GM12874 (cell line): Measurements from ENCODE around the gene TRAPPC10.

Source experiments
- TF ChIP-seq, protein P1 (sequence below): IDR thresholded peaks from 2 replicates; pipeline ENCODE4 v1.5.1; 2011; ENCODE audit warnings: low read depth, mild to moderate bottlenecking, control low read depth, low read length, moderate library complexity; ENCODE audit not compliant: insufficient read depth

TRAPPC10 gene

DNA sequence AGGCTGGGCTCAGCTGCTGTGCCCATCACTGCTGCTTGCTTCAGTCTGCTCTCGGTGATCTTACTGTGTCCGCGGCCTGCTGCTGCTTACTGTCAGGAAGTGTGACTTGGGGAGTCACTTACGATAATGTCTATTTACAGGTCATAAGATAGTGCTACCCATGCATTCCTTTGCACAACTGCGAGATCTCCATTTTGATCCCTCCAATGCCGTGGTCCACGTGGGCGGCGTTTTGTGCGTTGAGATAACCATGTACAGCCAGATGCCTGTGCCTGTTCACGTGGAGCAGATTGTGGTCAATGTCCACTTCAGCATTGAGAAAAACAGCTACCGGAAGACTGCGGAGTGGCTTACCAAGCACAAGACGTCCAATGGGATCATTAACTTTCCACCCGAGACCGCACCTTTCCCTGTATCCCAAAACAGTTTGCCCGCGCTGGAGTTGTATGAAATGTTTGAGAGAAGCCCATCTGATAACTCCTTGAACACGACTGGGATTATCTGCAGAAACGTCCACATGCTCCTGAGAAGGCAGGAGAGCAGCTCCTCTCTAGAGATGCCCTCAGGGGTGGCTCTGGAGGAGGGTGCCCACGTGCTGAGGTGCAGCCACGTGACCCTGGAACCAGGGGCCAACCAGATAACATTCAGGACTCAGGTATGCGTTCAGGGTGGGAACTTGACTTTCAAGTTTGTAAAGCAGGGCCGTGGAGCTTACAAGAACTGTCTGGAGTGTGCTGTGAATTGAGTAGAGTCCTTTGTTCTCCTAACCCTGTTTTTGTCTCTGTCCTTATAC is 70.7 kb downstream of the TRAPPC10 start:
- TF ChIP-seq, protein P1, sequence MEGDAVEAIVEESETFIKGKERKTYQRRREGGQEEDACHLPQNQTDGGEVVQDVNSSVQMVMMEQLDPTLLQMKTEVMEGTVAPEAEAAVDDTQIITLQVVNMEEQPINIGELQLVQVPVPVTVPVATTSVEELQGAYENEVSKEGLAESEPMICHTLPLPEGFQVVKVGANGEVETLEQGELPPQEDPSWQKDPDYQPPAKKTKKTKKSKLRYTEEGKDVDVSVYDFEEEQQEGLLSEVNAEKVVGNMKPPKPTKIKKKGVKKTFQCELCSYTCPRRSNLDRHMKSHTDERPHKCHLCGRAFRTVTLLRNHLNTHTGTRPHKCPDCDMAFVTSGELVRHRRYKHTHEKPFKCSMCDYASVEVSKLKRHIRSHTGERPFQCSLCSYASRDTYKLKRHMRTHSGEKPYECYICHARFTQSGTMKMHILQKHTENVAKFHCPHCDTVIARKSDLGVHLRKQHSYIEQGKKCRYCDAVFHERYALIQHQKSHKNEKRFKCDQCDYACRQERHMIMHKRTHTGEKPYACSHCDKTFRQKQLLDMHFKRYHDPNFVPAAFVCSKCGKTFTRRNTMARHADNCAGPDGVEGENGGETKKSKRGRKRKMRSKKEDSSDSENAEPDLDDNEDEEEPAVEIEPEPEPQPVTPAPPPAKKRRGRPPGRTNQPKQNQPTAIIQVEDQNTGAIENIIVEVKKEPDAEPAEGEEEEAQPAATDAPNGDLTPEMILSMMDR: no peak

DNA sequence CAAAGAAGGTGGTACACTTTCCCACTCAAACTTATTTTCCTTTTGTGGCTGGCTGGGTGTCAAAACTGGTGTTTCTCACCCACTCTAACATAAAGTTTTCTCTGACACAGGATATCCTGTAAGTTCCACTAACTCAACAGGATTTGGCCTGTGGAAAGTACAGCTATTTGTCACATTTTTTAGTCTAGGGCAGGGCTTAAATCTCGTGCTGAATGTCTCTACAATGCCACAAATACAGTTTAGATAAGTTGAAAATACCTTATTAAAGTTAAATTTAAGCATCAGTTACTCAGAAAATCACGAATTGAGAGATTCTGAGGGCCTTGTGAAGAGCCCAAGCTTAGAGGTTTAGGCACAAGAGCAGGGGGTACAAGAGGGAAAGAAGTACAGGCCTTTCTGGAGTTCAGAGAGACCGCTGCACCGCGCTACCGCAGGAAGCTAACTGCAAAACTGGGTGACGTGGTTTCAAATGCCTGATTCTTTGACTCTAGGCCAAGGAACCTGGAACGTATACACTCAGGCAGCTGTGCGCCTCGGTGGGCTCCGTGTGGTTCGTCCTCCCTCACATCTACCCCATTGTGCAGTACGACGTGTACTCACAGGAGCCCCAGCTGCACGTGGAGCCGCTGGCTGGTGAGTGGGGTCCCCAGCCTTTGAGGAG is 71.7 kb downstream of the TRAPPC10 start:
- TF ChIP-seq, protein P1: no peak

DNA sequence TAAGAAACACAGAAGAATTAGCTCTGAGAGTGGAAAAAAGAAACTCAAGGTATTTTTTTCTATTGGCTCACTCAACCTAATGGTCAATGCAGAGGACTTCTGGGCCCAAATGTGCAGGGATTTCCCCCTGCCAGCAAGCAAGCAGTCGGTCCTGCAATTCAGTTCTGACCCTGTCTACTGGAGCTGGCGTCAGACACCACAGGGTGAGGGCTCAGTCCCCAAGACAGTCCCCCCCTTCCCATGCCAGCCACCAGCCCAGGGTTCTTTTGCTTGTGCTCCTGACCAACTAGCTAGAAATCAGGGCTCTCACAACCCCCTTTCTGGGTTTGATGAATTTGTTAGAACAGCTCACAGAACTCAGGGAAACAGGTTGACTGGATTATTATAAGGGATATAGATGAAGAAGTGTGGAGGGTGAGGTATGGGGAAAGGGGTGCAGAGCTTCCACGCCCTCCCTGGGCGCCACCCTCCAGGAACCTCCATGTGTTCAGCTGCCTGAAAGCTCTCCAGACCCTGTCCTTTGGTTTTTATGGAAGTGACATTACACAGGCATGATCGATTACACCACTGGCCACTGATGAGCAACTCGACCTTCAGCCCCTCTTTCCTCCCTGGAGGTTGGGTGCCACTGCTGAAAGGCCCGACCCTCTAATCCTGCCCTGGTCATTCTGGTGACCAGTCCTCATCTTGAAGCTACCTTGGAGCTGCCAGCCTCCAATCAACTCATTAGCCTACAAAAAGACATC is 72.6 kb downstream of the TRAPPC10 start:
- TF ChIP-seq, protein P1: no peak

DNA sequence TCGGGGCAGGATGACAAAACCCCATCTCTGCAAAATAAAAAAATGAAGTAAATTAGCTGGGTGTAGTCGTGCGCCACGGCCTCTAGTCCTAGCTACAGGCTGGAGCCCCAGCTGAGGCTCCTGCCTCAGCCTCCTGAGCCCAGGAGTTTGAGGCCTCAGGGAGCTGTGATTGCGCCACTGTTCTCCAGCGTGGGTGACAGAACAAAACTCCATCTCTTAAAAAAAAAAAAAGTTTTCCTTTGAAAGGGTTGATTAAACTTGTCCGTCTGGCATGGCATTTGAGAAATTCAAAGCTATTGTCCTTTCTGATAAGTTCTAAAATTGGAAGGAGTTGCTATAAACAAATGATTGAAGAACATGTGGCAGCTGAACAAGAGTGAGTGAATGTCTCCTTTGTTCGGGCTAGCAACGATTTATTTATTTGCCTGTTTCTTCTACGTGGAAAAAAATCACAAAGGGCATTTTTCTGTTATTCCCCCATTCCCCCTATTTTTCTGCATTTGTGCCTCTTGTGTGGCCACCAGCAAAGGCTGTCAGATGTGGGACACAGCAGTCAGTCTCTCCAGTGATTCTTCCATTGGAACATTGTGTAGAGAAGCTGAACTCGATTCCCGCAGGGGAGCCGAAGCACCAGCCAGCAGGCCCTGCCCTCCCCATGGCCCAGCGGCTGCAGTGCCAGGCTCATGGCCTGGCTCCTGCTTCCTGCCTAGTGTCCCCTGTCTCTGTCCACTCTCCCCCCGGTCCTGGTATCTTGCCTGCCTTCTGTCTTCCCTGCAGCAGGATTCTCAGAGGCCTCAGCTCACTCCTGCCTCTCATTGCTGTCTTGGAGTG is 73.6 kb downstream of the TRAPPC10 start:
- TF ChIP-seq, protein P1: no peak

DNA sequence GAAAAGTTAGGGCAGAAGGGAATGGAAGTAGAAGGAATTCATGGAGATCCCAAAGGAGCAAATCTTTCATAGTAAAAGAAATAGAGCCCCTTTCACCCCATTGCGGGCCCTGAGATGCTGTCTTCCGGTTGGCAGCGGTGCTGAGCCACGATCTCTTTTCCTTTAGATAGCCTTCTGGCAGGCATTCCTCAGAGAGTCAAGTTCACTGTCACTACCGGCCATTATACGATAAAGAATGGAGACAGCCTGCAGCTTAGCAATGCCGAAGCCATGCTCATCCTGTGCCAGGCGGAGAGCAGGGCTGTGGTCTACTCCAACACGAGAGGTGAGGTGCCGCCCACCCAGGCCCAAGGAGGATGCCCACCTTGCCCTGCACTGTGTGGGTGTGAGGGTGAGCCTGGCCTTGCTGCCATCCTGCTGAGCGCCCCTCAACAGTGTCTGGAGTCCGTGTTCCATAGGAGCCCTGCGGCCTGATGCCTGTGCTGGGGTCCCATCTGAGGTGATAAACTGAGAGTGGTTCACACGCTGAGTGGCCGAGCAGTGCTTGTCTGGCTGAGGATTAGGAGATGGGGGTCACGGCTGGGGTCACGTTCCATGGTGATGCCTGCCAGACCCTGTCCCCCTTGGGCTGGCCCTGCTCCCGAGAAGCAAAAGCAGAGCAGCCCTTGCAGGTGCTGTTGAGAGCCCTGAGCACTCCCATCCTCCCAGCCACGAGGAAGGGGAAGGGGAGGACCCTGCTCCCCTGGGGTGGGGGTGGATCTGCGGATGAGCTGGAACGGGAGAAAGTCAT is 74.7 kb downstream of the TRAPPC10 start:
- TF ChIP-seq, protein P1: no peak

DNA sequence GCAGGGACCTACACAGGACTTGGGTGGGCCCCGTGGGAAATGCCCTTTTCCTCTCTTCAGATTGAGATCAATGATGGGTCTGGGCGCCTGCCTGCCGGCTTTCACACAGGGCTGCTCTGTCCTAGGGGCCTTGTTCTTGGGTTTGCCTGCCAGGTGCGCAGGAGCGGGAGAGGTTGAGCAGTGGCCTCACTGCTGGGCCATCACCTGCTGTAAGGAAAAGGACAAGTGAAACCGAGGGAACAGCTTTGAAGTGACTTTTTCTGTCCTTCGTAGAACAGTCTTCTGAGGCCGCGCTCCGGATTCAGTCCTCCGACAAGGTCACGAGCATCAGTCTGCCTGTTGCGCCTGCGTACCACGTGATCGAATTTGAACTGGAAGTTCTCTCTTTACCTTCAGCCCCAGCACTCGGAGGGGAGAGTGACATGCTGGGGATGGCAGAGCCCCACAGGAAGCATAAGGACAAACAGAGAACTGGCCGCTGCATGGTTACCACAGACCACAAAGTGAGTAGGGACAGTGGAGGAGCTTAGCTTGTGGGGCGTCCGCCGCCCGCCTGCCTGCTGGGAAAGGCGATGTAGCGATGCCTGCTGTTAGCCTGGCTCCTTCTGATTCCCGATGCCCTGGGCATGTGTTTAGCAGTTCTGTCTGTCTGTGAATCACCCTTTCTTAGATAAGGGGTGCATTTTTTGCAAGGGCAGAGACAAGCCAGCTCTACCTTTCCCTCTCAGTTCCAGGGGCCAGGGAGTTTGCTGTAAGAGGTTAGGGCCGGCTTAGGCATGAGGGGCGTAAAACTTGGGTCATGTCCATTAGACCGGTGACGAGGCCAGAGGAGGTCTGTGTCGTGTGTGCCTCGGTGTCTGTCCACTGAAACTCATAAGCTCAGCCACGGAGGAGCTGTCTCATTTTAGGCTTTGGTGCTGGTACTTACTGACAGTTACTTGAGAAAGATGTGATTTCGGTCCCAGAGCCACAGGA is 75.6 kb downstream of the TRAPPC10 start:
- TF ChIP-seq, protein P1: no peak
